8988T (cell line): Measurements from ENCODE around the gene TSPAN13.

Experiments used
- DNase-seq: peaks from one replicate; pipeline ENCODE4 v3.0.0; 2011

TSPAN13 gene

GRCh38 chr7:16753102-16753931 is at the start of gene TSPAN13:
TSS of gene TSPAN13 (plus strand) at chr7:16753755. CDS start at chr7:16753968, 213 bp downstream.
- peak; percentile 38 for DNase-seq

- no peak for DNase-seq
Measured at GRCh38 chr7:16708511-16708910, 45.0 kb upstream of the TSPAN13 start.

- no peak for DNase-seq
Measured at GRCh38 chr7:16708980-16709379, 44.6 kb upstream of the TSPAN13 start.

GRCh38 chr7:16710651-16711050 is 42.9 kb upstream of the TSPAN13 start:
- no peak for DNase-seq

- DNase-seq: no peak
Measured at GRCh38 chr7:16711730-16712129, 41.8 kb upstream of the TSPAN13 start.

- DNase-seq: no peak
Measured at GRCh38 chr7:16712916-16713315, 40.6 kb upstream of the TSPAN13 start.

GRCh38 chr7:16715928-16716327 is 37.6 kb upstream of the TSPAN13 start:
- DNase-seq: no peak

- no peak for DNase-seq
Measured at GRCh38 chr7:16718111-16718656, 35.4 kb upstream of the TSPAN13 start.

GRCh38 chr7:16719699-16720098 is 33.9 kb upstream of the TSPAN13 start:
- DNase-seq: no peak

GRCh38 chr7:16721541-16721940 is 32.0 kb upstream of the TSPAN13 start:
- DNase-seq: no peak

GRCh38 chr7:16724344-16724743 is 29.2 kb upstream of the TSPAN13 start:
- no peak for DNase-seq

- DNase-seq: no peak
Measured at GRCh38 chr7:16726189-16726588, 27.4 kb upstream of the TSPAN13 start.

- no peak for DNase-seq
Measured at GRCh38 chr7:16727736-16728135, 25.8 kb upstream of the TSPAN13 start.

GRCh38 chr7:16728811-16729210 is 24.7 kb upstream of the TSPAN13 start:
- DNase-seq: no peak

GRCh38 chr7:16729541-16729940 is 24.0 kb upstream of the TSPAN13 start:
- no peak for DNase-seq

GRCh38 chr7:16730937-16731336 is 22.6 kb upstream of the TSPAN13 start:
- DNase-seq: no peak

- no peak for DNase-seq
Measured at GRCh38 chr7:16732828-16733227, 20.7 kb upstream of the TSPAN13 start.

GRCh38 chr7:16734148-16734726 is 19.3 kb upstream of the TSPAN13 start:
- DNase-seq: no peak

- no peak for DNase-seq
Measured at GRCh38 chr7:16735020-16735419, 18.5 kb upstream of the TSPAN13 start.

- DNase-seq: no peak
Measured at GRCh38 chr7:16738011-16738688, 15.4 kb upstream of the TSPAN13 start.

- no peak for DNase-seq
Measured at GRCh38 chr7:16739863-16740622, 13.5 kb upstream of the TSPAN13 start.

GRCh38 chr7:16740623-16740953 is 13.0 kb upstream of the TSPAN13 start:
- DNase-seq: no peak

- DNase-seq: no peak
Measured at GRCh38 chr7:16740996-16741395, 12.6 kb upstream of the TSPAN13 start.
